HepG2 (cell line): ENCODE data around the gene ZPR1. TPM values are rescaled to one million over a fixed set of nuclear protein-coding genes. Genes with fewer than 3 reads are reported as not detected.

Experiments
- ATAC-seq: fragments of 200-7000 bp; cut with Tn5 transposase; 3 replicates; pipeline ENCODE4 v1.9.1; 2020; ENCODE audit warnings: mild to moderate bottlenecking, moderate library complexity
- BruUV-seq: library from RNA; stranded (reverse); fragments of 400-500 nt; replicated peaks from 2 replicates; lab custom pipeline; 2021; lab: Mats Ljungman, UMichigan
- CTCF ChIA-PET: fragments of 300-600 bp; formaldehyde crosslinking; extraction: SDS; loops from one replicate; lab custom pipeline; 2021; ENCODE audit warnings: low total read pairs, inconsistent platforms, low intra/inter-chr PET ratio; lab: Yijun Ruan, JAX
- POLR2A ChIA-PET: fragments of 350-600 bp; sonication (Branson Sonifier 250); formaldehyde crosslinking; loops from one replicate; lab custom pipeline; 2020; ENCODE audit warnings: antibody characterized with exemption, inconsistent platforms; lab: Yijun Ruan, JAX
- DNase-seq: peaks from one replicate; pipeline ENCODE4 v3.0.0-alpha.2; 2015; ENCODE audit warnings: low spot score
- FAIRE-seq: peaks from 3 replicates; lab custom pipeline; 2011; peaks lifted over from hg19 to GRCh38; lab: Jason Lieb, UNC
- H2AFZ ChIP-seq: one replicate; pipeline ENCODE4 v1.6.1; 2011; ENCODE audit warnings: low read length, inconsistent platforms
- H3K27ac ChIP-seq: fragments of 300-600 bp; 3 replicates; pipeline ENCODE4 v1.8.0; 2011; ENCODE audit warnings: mixed run types, mild to moderate bottlenecking, mixed read lengths, low read length, inconsistent platforms; ENCODE audit not compliant: insufficient read depth; ENCODE audit errors: extremely low read length
- H3K27me3 ChIP-seq, 2 experiments: fragments of 200-600 bp in 1 of 2; 2 replicates in 1 of 2; 3 replicates in 1 of 2; pipeline versions ENCODE4 v1.6.0 to v1.8.0; 2011; ENCODE audit warnings: low read length in 2 of 2, mild to moderate bottlenecking in 2 of 2, moderate library complexity in 2 of 2, inconsistent platforms in 1 of 2; ENCODE audit not compliant: insufficient read depth in 2 of 2, control insufficient read depth in 1 of 2
- H3K36me3 ChIP-seq, 2 experiments: fragments of 200-600 bp in 1 of 2; replicated peaks in 1 of 2; 2 replicates in 1 of 2; 3 replicates in 1 of 2; pipeline versions ENCODE4 v1.5.1 to v1.8.0; 2011; ENCODE audit warnings: low read length in 2 of 2, inconsistent platforms in 1 of 2; ENCODE audit not compliant: insufficient read depth in 2 of 2, control insufficient read depth in 1 of 2
- H3K4me1 ChIP-seq: 2 replicates; pipeline ENCODE4 v1.5.1; 2012; ENCODE audit warnings: low read length, inconsistent platforms; ENCODE audit not compliant: insufficient read depth
- H3K4me2 ChIP-seq: 2 replicates; pipeline ENCODE4 v1.6.0; 2011; ENCODE audit warnings: low read depth, low read length, inconsistent platforms
- H3K4me3 ChIP-seq, 3 experiments: fragments of 200-600 bp in 1 of 3; sonication (generic), shearing (Covaris generic) in 1 of 3; replicated peaks in 1 of 3; 2 replicates each; pipeline ENCODE4 v1.5.1; 2011 to 2016; ENCODE audit warnings: low read length in 3 of 3, inconsistent platforms in 2 of 3, low read depth in 2 of 3, mild to moderate bottlenecking in 2 of 3, control low read depth in 1 of 3, mixed read lengths in 1 of 3; ENCODE audit not compliant: insufficient read depth in 1 of 3
- H3K79me2 ChIP-seq: one replicate; pipeline ENCODE4 v1.6.1; 2011; ENCODE audit warnings: low read length, inconsistent platforms; ENCODE audit not compliant: insufficient read depth
- H3K9ac ChIP-seq: 2 replicates; pipeline ENCODE4 v1.6.0; 2011; ENCODE audit warnings: mild to moderate bottlenecking, low read depth, low read length, inconsistent platforms; ENCODE audit not compliant: insufficient read depth
- H3K9me3 ChIP-seq: 2 replicates; pipeline ENCODE4 v1.5.1; 2012; ENCODE audit warnings: mild to moderate bottlenecking, low read length
- H4K20me1 ChIP-seq: 2 replicates; pipeline ENCODE4 v1.6.0; 2011; ENCODE audit warnings: inconsistent platforms, mild to moderate bottlenecking, low read length, moderate library complexity; ENCODE audit not compliant: insufficient read depth
- CHD2 ChIP-seq: IDR thresholded peaks from 2 replicates; pipeline ENCODE4 v1.6.1; 2011; ENCODE audit warnings: low read depth, low read length, improper control_type of control experiment
- DDIT3 ChIP-seq: sonication (generic); formaldehyde crosslinking; IDR thresholded peaks from 2 replicates; pipeline ENCODE4 v1.4.0; 2020; ENCODE audit warnings: mild to moderate bottlenecking, missing genetic modification reagents
- GLMP ChIP-seq: sonication (generic); formaldehyde crosslinking; IDR thresholded peaks from 2 replicates; pipeline ENCODE4 v1.9.0; 2021; ENCODE audit warnings: missing genetic modification reagents, mild to moderate bottlenecking, borderline replicate concordance
- NCOR1 ChIP-seq: fragments of 200-600 bp; sonication (generic); IDR thresholded peaks from 2 replicates; pipeline ENCODE4 v1.7.0; 2017; ENCODE audit warnings: antibody characterized with exemption, low read length, borderline replicate concordance
- PLSCR1 ChIP-seq: sonication (generic); formaldehyde crosslinking; IDR thresholded peaks from 2 replicates; pipeline ENCODE4 v1.5.0; 2020; ENCODE audit warnings: missing genetic modification reagents, mild to moderate bottlenecking, borderline replicate concordance
- STAT5B ChIP-seq: sonication (generic); formaldehyde crosslinking; IDR thresholded peaks from 2 replicates; pipeline ENCODE4 v1.4.0; 2020; ENCODE audit warnings: missing genetic modification reagents
- TRAFD1 ChIP-seq: sonication (generic); formaldehyde crosslinking; IDR thresholded peaks from 2 replicates; pipeline ENCODE4 v1.5.1; 2020; ENCODE audit warnings: missing genetic modification reagents, mild to moderate bottlenecking, borderline replicate concordance
- ZNF121 ChIP-seq: sonication (generic); formaldehyde crosslinking; IDR thresholded peaks from 2 replicates; pipeline ENCODE4 v1.5.0; 2020; ENCODE audit warnings: mild to moderate bottlenecking, missing genetic modification reagents
- ZNF224 ChIP-seq: sonication (generic); formaldehyde crosslinking; IDR thresholded peaks from 2 replicates; pipeline ENCODE4 v1.5.0; 2020; ENCODE audit warnings: mild to moderate bottlenecking, missing genetic modification reagents
- ZNF569 ChIP-seq: sonication (generic); formaldehyde crosslinking; IDR thresholded peaks from 2 replicates; pipeline ENCODE4 v1.5.0; 2020; ENCODE audit warnings: mild to moderate bottlenecking, missing genetic modification reagents, moderate library complexity, borderline replicate concordance
- ZNF580 ChIP-seq: IDR thresholded peaks from 2 replicates; pipeline ENCODE4 v1.6.1; 2016; ENCODE audit warnings: low read depth, borderline replicate concordance
- ZNF709 ChIP-seq: sonication (generic); formaldehyde crosslinking; IDR thresholded peaks from 2 replicates; pipeline ENCODE4 v1.5.0; 2020; ENCODE audit warnings: mild to moderate bottlenecking, missing genetic modification reagents
- ZNF782 ChIP-seq: sonication (generic); formaldehyde crosslinking; IDR thresholded peaks from 2 replicates; pipeline ENCODE4 v1.4.0; 2020; ENCODE audit warnings: missing genetic modification reagents, mild to moderate bottlenecking, borderline replicate concordance
- ZNF841 ChIP-seq: sonication (generic); formaldehyde crosslinking; IDR thresholded peaks from 2 replicates; pipeline ENCODE4 v1.8.1; 2023; ENCODE audit warnings: missing genetic modification reagents, borderline replicate concordance
- WGBS: methylation state at CpG from one replicate; pipeline ENCODE4 v1.1.6; 2017; ENCODE audit warnings: low lambda C conversion rate; 5-methylcytosine and 5-hydroxymethylcytosine counted together
- in situ Hi-C: cut with HindIII; loops from 2 replicates; pipeline ENCODE4 v1.10.0; 2017; ENCODE audit warnings: low pct_unique_long_range_greater_than_20kb; ENCODE audit not compliant: extremely low pct_ligation_motif_present
- intact Hi-C: fragments of 100-400 bp; cut with micrococcal nuclease; formaldehyde crosslinking; loops from one replicate; pipeline ENCODE4 v1.10.0; 2022; ENCODE audit not compliant: unreplicated experiment
- polyA plus RNA-seq, 8 experiments: library from polyadenylated mRNA; depleted of rRNA in 3 of 8; stranded (reverse) in 7 of 8; unstranded in 1 of 8; fragments of >200 nt; fragmentation: Illumina TruSeq in 4 of 8; extraction: Trizol in 4 of 8; gene quantifications; 2 replicates each; pipeline versions ENCODE4 v1.2.1 to v1.2.3, GENCODE V29; 2011 to 2016; ENCODE audit warnings: low read depth in 4 of 8, missing spikeins in 1 of 8, mixed read lengths in 1 of 8; ENCODE audit not compliant: insufficient read depth in 1 of 8
- total RNA-seq, 5 experiments: library from RNA; depleted of rRNA; stranded (reverse); fragments of >200 nt; fragmentation: Illumina TruSeq; extraction: Trizol; gene quantifications; 2 replicates each; pipeline ENCODE4 v1.2.3, GENCODE V29; 2016; ENCODE audit warnings: low read depth in 1 of 5

Gene ZPR1
- total and polyA plus RNA-seq, 2 of the 13 experiments (the other 11 are each of a cell fraction or from before 2014, with no cell fraction given) = 40.0 to 79.3 TPM

- no peak for TF ChIP-seq ZNF580 (CRISPR knock-in tag)
- TF ChIP-seq, all 625 proteins: peak for 0
Observed at GRCh38 chr11:116819049-116819448, 31.2 kb upstream of the ZPR1 start (continued).

- FAIRE-seq (no peak), DNase-seq (no peak), ATAC-seq (no peak)
- Histone ChIP-seq H2AFZ (no peak overlapping the region), H3K79me2 (no peaks in the 10 kb centered on the region), H3K4me2 (no peak overlapping the region), H3K4me1 (peaks cover 77% of the 10 kb centered on the region), H3K9me3 (no peaks in the 10 kb centered on the region), H3K9ac (no peak overlapping the region), H3K4me3 (no peak overlapping the region), H3K27me3 (no peaks in the 10 kb centered on the region), H4K20me1 (no peaks in the 10 kb centered on the region), H3K36me3 (no peaks in the 10 kb centered on the region), H3K27ac (peak overlapping the region; percentile 70)
- intact Hi-C loops (no loop called here), in situ Hi-C loops (no loop called here)
- no TSS peak for BruUV-seq
- CTCF ChIA-PET = no interaction called here
- TF ChIP-seq ZNF841 = no peak
- no peak for TF ChIP-seq TRAFD1
- no peak for TF ChIP-seq CHD2
- no peak for TF ChIP-seq PLSCR1 (CRISPR knock-in tag)
- TF ChIP-seq ZNF782 = no peak
- no peak for TF ChIP-seq STAT5B (CRISPR knock-in tag)
- no peak for TF ChIP-seq DDIT3 (CRISPR knock-in tag)
- TF ChIP-seq NCOR1 = no peak
- no peak for TF ChIP-seq ZNF709
- TF ChIP-seq ZNF224 (CRISPR knock-in tag) = no peak
- TF ChIP-seq GLMP (CRISPR knock-in tag) = no peak
- no peak for TF ChIP-seq ZNF121 (CRISPR knock-in tag)
- TF ChIP-seq ZNF569 (CRISPR knock-in tag) = no peak
- POLR2A ChIA-PET = interaction anchor here (2.6 to 4.5 kb wide), 4 partner anchors 12 to 23 kb away, joined by 35 to 105 read pairs (median 45); partner anchors contain the start of genes APOA1, APOA4, APOA5 and APOC3
- 84% methylated on average over 6 of the region's 6 CpGs for WGBS
Observed at GRCh38 chr11:116814502-116814901, 26.7 kb upstream of the ZPR1 start.
